Measurements from ENCODE around the gene ATP8B2. TPM values are rescaled to one million over a fixed set of nuclear protein-coding genes. Genes with fewer than 3 reads are reported as not detected.

ATP8B2 gene
- total and polyA plus RNA-seq, 10 of the 15 experiments (the other 5 are each of a cell fraction or from before 2014, with no cell fraction given): 0.44 to 61.8 (median 15.0) TPM

DNA sequence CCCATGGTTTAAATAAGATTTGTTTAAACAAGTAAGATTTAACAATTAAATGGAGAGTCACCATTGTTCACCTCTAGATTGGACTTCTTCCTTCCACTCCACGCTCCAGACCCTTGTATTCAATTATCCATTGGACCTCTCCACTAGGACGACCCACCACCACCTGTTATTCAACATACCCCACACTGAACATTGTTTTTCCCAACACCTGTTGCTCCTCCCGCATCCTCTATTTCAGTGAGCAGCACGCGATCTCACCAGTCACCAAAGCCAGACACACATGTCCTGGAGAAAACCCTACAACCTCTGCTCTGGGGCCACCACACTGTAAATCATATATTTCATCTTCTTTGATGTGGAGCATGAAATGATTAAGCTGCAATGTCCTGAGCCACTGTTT lies 28.6 kb downstream of the ATP8B2 start:
- Histone ChIP-seq H3K4me3 (no peak overlapping the region), H3K4me1 (ENCODE audit: control insufficient read depth, insufficient read depth, low read length) (peaks cover 10% of the 10 kb centered on the region), H3K27ac (ENCODE audit: control insufficient read depth, insufficient read depth) (no peak overlapping the region), H3K36me3 (ENCODE audit: control insufficient read depth in 2 of 2, insufficient read depth in 2 of 2, low read length in 1 of 2) (no peaks in the 10 kb centered on the region; a peak in 1 of 4 replicates), H3K9ac (ENCODE audit: control insufficient read depth, insufficient read depth, low read length) (no peak overlapping the region), H4K20me1 (ENCODE audit: control insufficient read depth, insufficient read depth) (no peaks in the 10 kb centered on the region), H3K27me3 (replicated peaks in 1 of 2; ENCODE audit: control insufficient read depth in 2 of 2, insufficient read depth in 2 of 2, low read length in 1 of 2) (peaks cover 0 to 5% of the 10 kb centered on the region in 2 experiments; a peak in 2 of 4 replicates), H2AFZ (ENCODE audit: control insufficient read depth, low read depth, low read length) (no peak overlapping the region), H3K9me3 (replicated peaks; ENCODE audit: control insufficient read depth, insufficient read depth, low read length) (no peaks in the 10 kb centered on the region; the same call in 2 of the 3 replicates), H3K79me2 (ENCODE audit: control insufficient read depth, insufficient read depth, low read length) (no peaks in the 10 kb centered on the region), H3K4me2 (ENCODE audit: control insufficient read depth, insufficient read depth) (no peak overlapping the region)
- RAD21 ChIA-PET (ENCODE audit: unreplicated experiment): interaction anchor here (0.6 to 3.0 kb wide), 10 partner anchors 23 to 205 kb away, joined by 3 to 12 read pairs (median 5); partner anchors contain the start of gene IL6R
- POLR2A ChIA-PET: no interaction called here
- no TSS peak for BruUV-seq (replicated peaks)
- TF ChIP-seq HCFC1 (IDR thresholded peaks at IDR 0.05; ENCODE audit: low read length) (no peak), RBBP5 (conservative IDR thresholded peaks at IDR 0.05) (no peak)
- WGBS (ENCODE audit: insufficient coverage, insufficient replicate concordance, low lambda C conversion rate, missing lambda C conversion rate): 54% methylated on average over 5 of the region's 5 CpGs
- ATAC-seq: no peak
- CTCF ChIA-PET: interaction anchor here (0.6 to 12.1 kb wide), 13 partner anchors 8 to 126 kb away, joined by 3 to 94 read pairs (median 3); no protein-coding TSS in a partner anchor
- DNase-seq (ENCODE audit: low read depth, low spot score): no peak
- in situ Hi-C loops (cut with MboI) (no loop called here), intact Hi-C loops (cut with micrococcal nuclease; ENCODE audit: unreplicated experiment) (loop anchor here (5.0 kb wide), 1 partner anchor 113 kb away; no protein-coding TSS in a partner anchor)
- SMC1A ChIA-PET (ENCODE audit: uncharacterized antibody, unreplicated experiment): interaction anchor here (0.7 to 3.1 kb wide), 8 partner anchors 13 to 113 kb away, joined by 3 to 14 read pairs (median 4); no protein-coding TSS in a partner anchor
- FAIRE-seq: no peak

DNA sequence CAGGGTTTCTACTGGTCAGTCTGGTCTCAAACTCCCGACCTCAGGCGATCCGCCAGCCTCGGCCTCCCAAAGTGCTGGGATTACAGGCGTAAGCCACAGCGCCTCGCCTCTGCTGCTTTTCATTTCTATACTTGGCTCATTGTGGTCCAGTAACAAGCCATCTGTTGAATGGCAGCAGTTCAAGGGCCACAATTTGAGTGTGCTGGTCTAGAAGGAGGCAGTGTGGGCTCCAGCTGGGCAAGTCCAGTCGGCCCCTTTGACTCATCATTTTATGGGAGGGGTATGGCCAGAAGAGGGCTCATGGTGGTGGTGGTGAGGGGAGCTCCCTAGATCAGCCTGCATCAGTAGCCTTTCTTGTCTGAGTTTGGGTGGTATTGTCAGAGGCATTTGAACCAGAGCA lies 33.2 kb downstream of the ATP8B2 start:
- ChIA-PET POLR2A (interaction anchor here (1.0 kb wide), 1 partner anchor 83 kb away, joined by 3 read pairs; no protein-coding TSS in a partner anchor), RAD21 (ENCODE audit: unreplicated experiment) (no interaction called here), SMC1A (ENCODE audit: uncharacterized antibody, unreplicated experiment) (interaction anchor here (0.9 to 1.7 kb wide), 2 partner anchors 23 to 122 kb away, joined by 3 read pairs; no protein-coding TSS in a partner anchor), CTCF (no interaction called here)
- 81% methylated on average over 8 of the region's 8 CpGs for WGBS (ENCODE audit: insufficient coverage, insufficient replicate concordance, low lambda C conversion rate, missing lambda C conversion rate)
- FAIRE-seq (no peak), DNase-seq (ENCODE audit: low read depth, low spot score) (no peak), ATAC-seq (no peak)
- no peak overlapping the region for H3K27ac ChIP-seq (ENCODE audit: control insufficient read depth, insufficient read depth)
- no peaks in the 10 kb centered on the region for H3K36me3 ChIP-seq (ENCODE audit: control insufficient read depth in 2 of 2, insufficient read depth in 2 of 2, low read length in 1 of 2)
- H2AFZ ChIP-seq (ENCODE audit: control insufficient read depth, low read depth, low read length): no peak overlapping the region
- peaks cover 2% of the 10 kb centered on the region; the same call in 1 of the 2 replicates for H3K4me1 ChIP-seq (ENCODE audit: control insufficient read depth, insufficient read depth, low read length)
- H3K4me2 ChIP-seq (ENCODE audit: control insufficient read depth, insufficient read depth): no peak overlapping the region
- intact Hi-C loops (cut with micrococcal nuclease; ENCODE audit: unreplicated experiment) (no loop called here), in situ Hi-C loops (cut with MboI) (no loop called here)
- no peaks in the 10 kb centered on the region; the same call in 2 of the 3 replicates for H3K9me3 ChIP-seq (replicated peaks; ENCODE audit: control insufficient read depth, insufficient read depth, low read length)
- no peaks in the 10 kb centered on the region for H4K20me1 ChIP-seq (ENCODE audit: control insufficient read depth, insufficient read depth)
- no peak overlapping the region for H3K9ac ChIP-seq (ENCODE audit: control insufficient read depth, insufficient read depth, low read length)
- BruUV-seq (replicated peaks): no TSS peak
- H3K79me2 ChIP-seq (ENCODE audit: control insufficient read depth, insufficient read depth, low read length): no peaks in the 10 kb centered on the region
- TF ChIP-seq, protein P1, sequence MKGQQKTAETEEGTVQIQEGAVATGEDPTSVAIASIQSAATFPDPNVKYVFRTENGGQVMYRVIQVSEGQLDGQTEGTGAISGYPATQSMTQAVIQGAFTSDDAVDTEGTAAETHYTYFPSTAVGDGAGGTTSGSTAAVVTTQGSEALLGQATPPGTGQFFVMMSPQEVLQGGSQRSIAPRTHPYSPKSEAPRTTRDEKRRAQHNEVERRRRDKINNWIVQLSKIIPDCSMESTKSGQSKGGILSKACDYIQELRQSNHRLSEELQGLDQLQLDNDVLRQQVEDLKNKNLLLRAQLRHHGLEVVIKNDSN (IDR thresholded peaks at IDR 0.05; ENCODE audit: borderline replicate concordance, extremely low read length, insufficient read depth, low read depth, low read length): no peak
- TF ChIP-seq STAT3 (IDR thresholded peaks at IDR 0.05; ENCODE audit: low read depth, low read length) (no peak), TAF1 (IDR thresholded peaks at IDR 0.05; ENCODE audit: borderline replicate concordance, low read depth, low read length) (no peak), ESRRA (IDR thresholded peaks at IDR 0.05; ENCODE audit: low read length) (no peak)
- H3K27me3 ChIP-seq (replicated peaks in 1 of 2; ENCODE audit: control insufficient read depth in 2 of 2, insufficient read depth in 2 of 2, low read length in 1 of 2): peaks cover 0 to 3% of the 10 kb centered on the region in 2 experiments; a peak in 1 of 4 replicates
- no peak overlapping the region for H3K4me3 ChIP-seq
